Measurements from ENCODE around the gene NUF2. TPM values are rescaled to one million over a fixed set of nuclear protein-coding genes. Genes with fewer than 3 reads are reported as not detected.
"Not testable (repeated sequence)": the region's sequence is repeated elsewhere in the genome, so short reads cannot be mapped to it uniquely, and the experiment has no call there.

NUF2 gene
- polyA plus RNA-seq (2012; ENCODE audit: insufficient read depth, insufficient read length, low read depth) = 4.9 TPM

DNA sequence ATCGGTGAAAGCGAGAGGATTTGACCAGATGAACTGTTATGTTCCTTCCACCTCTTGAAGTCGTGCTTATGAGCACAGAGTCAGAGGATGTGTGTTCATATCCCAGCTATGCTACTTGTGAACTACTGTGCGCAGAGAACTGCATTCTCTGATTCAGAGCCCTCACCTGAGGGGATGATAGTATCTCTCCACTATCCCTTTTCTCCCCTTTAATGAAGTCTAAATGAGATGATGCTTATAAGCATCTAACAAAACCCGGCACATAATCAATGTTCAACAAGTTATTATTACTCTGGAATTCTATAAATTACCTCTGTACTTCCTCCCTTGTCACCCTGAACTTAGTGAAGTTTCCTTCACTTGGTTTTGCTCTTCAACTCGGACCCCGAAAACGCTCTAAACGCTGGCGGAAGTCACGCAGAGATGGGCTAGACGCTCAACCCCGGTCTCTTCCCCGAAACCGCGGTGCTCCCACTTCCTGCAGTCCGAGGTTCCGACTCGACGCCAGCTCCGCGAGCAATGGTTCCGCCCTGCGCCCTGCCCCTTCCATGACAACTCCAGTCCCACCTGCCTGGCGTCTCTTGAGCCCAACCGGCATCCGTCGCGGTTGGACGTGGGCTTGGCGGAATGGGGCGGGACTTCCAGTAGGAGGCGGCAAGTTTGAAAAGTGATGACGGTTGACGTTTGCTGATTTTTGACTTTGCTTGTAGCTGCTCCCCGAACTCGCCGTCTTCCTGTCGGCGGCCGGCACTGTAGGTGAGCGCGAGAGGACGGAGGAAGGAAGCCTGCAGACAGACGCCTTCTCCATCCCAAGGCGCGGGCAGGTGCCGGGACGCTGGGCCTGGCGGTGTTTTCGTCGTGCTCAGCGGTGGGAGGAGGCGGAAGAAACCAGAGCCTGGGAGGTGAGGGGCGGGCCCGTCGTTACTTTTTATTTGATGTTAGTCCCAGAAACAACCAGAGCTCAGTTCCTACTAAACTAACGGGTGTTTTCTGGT, at the start of gene NUF2:
TSS of gene NUF2 (plus strand) at position 644 of the 995 bp plus-strand sequence. CDS start 4,098 bp downstream, outside the sequence.
- Histone ChIP-seq H3K4me3 (ENCODE audit: low read depth, low read length) (peak within 1 kb of the TSS; percentile 71), H3K4me1 (peaks cover 3% of the 10 kb centered on the region; the same call in 1 of the 2 replicates), H3K9me3 (no peaks in the 10 kb centered on the region), H3K27me3 (no peaks in the 10 kb centered on the region), H3K36me3 (0 out of 2 replicates have a peak, but pooled peaks cover 2% of the 10 kb centered on the region)
- peak; percentile 98 for DNase-seq
- TF ChIP-seq, protein P1, sequence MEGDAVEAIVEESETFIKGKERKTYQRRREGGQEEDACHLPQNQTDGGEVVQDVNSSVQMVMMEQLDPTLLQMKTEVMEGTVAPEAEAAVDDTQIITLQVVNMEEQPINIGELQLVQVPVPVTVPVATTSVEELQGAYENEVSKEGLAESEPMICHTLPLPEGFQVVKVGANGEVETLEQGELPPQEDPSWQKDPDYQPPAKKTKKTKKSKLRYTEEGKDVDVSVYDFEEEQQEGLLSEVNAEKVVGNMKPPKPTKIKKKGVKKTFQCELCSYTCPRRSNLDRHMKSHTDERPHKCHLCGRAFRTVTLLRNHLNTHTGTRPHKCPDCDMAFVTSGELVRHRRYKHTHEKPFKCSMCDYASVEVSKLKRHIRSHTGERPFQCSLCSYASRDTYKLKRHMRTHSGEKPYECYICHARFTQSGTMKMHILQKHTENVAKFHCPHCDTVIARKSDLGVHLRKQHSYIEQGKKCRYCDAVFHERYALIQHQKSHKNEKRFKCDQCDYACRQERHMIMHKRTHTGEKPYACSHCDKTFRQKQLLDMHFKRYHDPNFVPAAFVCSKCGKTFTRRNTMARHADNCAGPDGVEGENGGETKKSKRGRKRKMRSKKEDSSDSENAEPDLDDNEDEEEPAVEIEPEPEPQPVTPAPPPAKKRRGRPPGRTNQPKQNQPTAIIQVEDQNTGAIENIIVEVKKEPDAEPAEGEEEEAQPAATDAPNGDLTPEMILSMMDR (IDR thresholded peaks at IDR 0.05; ENCODE audit: low read depth, low read length) = no peak

DNA sequence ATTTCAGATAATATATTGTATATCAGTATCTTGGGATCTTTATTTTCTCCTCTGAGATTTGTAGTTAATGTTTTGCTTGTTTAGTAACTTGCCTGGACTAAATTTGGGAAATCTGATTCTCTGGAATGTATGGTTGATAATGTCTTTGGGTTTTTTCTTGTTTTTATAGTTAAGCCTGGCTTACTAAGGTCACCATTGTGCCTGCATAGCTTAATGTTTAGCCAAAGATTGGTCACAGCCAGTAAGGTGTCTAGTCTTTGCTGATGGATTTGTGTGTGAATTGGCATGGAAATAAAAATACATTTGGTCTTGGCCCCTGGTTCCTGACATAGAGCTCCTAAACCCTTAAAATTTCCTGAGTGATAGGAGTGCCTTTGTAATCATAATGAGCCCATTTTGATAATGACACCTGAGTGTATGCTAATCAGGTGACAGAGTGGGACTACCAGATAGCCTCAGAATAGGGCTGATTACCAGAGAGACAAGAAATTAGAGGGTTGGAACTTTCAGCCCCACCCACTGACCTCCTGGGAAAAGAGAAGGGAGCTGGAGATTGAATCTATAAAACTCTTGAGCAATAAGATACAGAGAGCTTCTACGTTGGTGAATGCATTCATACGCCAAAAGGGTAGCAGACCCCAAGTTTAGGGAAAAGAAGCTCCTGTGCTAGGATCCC, 47.9 kb upstream of the NUF2 start:
- DNase-seq = no peak
- Histone ChIP-seq H3K4me3 (ENCODE audit: low read depth, low read length) (no peak overlapping the region), H3K9me3 (no peaks in the 10 kb centered on the region), H3K36me3 (no peaks in the 10 kb centered on the region), H3K4me1 (peaks cover 2% of the 10 kb centered on the region; the same call in 1 of the 2 replicates), H3K27me3 (no peaks in the 10 kb centered on the region)
- TF ChIP-seq, protein P1 (IDR thresholded peaks at IDR 0.05; ENCODE audit: low read depth, low read length) = no peak

- TF ChIP-seq, protein P1 (IDR thresholded peaks at IDR 0.05; ENCODE audit: low read depth, low read length) = no peak
- DNase-seq = no peak
- no peak overlapping the region for H3K4me3 ChIP-seq (ENCODE audit: low read depth, low read length)
- no peaks in the 10 kb centered on the region for H3K9me3 ChIP-seq
- H3K27me3 ChIP-seq = no peaks in the 10 kb centered on the region
- H3K4me1 ChIP-seq = no peaks in the 10 kb centered on the region; the same call in 1 of the 2 replicates
- no peaks in the 10 kb centered on the region for H3K36me3 ChIP-seq
These were observed 46.5 kb upstream of the NUF2 start for GRCh38 chr1:163275222-163275621.

GRCh38 chr1:163278602-163279001, 43.2 kb upstream of the NUF2 start:
- no peaks in the 10 kb centered on the region for H3K36me3 ChIP-seq
- no peak overlapping the region for H3K4me3 ChIP-seq (ENCODE audit: low read depth, low read length)
- TF ChIP-seq, protein P1 (IDR thresholded peaks at IDR 0.05; ENCODE audit: low read depth, low read length) = no peak
- DNase-seq = no peak
- H3K4me1 ChIP-seq = no peaks in the 10 kb centered on the region; the same call in 1 of the 2 replicates
- no peaks in the 10 kb centered on the region for H3K9me3 ChIP-seq
- no peaks in the 10 kb centered on the region for H3K27me3 ChIP-seq

- H3K9me3 ChIP-seq; H3K4me1 ChIP-seq; H3K36me3 ChIP-seq; H3K27me3 ChIP-seq; DNase-seq; H3K4me3 ChIP-seq (ENCODE audit: low read depth, low read length): not testable (repeated sequence)
These were observed 36.9 kb upstream of the NUF2 start for GRCh38 chr1:163284867-163285266.

- TF ChIP-seq, protein P1 (IDR thresholded peaks at IDR 0.05; ENCODE audit: low read depth, low read length) = no peak
These were observed 31.6 kb upstream of the NUF2 start for GRCh38 chr1:163290025-163290640.

More at GRCh38 chr1:163290025-163290640, 31.6 kb upstream of the NUF2 start:
- Histone ChIP-seq H3K36me3 (peaks cover 5% of the 10 kb centered on the region; the same call in 1 of the 2 replicates), H3K27me3 (no peaks in the 10 kb centered on the region), H3K9me3 (no peaks in the 10 kb centered on the region), H3K4me1 (no peaks in the 10 kb centered on the region), H3K4me3 (ENCODE audit: low read depth, low read length) (no peak overlapping the region)
- no peak for DNase-seq

Data from BE2C (cell line).